T47D (cell line): ENCODE data around the gene CTNNA1.
"Not testable (repeated sequence)": the region's sequence is repeated elsewhere in the genome, so short reads cannot be mapped to it uniquely, and the experiment has no call there.

Experiments used
- DNase-seq, 2 experiments: peaks; one replicate each; pipeline versions ENCODE4 v3.0.0 to v3.0.0-alpha.2; 2011 to 2012; ENCODE audit warnings: low read depth in 1 of 2, low spot score in 1 of 2
- JUND ChIP-seq: IDR thresholded peaks from 2 replicates; pipeline ENCODE4 v1.6.1; 2012; ENCODE audit warnings: low read depth
- in situ Hi-C: cut with HindIII; loops from 2 replicates; pipeline ENCODE4 v1.10.0; 2016; ENCODE audit warnings: low sequenced_read_pairs, low pct_unique_long_range_greater_than_20kb

CTNNA1 gene

DNA sequence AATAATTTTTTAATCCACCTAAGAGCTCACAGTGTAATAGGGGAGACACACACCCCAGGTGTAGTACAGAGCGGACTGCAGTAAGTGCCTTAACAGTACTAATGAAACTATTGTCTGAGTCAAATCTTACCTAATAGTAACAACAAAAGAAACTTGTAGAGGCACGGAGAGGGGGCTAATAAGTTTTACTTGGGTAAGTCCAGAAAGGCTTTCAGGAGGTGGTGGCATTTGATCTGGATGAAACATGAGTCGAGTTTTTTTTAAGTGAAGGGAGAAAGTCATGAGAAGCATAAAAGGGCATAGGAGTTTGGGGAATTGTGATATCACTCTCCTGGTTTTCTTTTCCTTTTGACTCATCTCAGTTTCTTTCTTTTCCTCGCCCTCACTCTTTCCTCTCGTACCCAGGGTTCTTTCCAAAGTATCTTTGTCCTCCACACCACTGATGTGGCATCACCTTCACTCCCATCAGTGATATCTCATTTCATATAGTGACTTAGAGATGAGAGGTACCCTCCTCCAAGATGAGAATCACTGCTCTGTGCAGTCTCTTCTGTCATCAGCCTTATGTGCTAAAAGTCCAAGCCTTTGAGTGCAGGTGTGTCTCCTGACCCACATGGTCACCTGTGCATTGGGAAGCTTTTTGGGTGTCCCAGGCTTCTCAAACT, 2.0 kb downstream of the CTNNA1 start:
- in situ Hi-C loops: no loop called here
- TF ChIP-seq JUND: no peak
- DNase-seq: no peak

DNA sequence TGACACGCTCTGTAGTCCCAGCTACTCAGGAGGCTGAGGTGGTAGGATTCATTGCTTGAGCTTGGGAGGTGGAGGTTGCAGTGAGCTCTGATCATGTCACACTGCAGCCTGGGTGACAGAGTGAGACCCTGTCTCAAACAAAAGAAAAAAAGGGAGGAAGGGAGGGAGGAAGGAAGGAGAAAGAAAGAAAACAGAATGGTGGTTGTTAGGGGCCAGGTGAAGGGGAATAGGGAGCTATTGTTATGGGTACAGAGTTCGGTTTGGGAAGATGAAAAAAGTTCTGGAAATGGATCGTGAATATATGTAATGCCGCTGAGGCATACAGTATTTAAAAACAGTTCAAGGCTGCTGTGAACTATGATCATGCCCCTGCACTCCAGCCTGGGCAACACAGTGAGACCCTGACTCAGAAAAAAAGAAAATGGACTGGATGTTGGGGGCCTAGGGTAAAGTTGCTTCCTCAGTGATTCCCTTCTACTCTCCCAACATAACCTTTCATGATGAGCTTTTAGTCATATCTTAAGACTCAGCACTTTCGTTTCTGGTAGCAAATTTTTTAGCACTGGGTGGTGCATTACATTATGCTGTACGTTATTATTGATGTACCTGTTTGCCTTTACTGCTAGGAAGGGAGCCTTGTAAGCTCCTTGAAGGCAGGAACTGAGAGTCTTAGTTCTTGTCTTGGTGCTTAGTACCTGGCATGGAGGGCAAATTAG, 4.0 kb downstream of the CTNNA1 start:
- no peak for TF ChIP-seq JUND
- DNase-seq: no peak
- in situ Hi-C loops: no loop called here

DNA sequence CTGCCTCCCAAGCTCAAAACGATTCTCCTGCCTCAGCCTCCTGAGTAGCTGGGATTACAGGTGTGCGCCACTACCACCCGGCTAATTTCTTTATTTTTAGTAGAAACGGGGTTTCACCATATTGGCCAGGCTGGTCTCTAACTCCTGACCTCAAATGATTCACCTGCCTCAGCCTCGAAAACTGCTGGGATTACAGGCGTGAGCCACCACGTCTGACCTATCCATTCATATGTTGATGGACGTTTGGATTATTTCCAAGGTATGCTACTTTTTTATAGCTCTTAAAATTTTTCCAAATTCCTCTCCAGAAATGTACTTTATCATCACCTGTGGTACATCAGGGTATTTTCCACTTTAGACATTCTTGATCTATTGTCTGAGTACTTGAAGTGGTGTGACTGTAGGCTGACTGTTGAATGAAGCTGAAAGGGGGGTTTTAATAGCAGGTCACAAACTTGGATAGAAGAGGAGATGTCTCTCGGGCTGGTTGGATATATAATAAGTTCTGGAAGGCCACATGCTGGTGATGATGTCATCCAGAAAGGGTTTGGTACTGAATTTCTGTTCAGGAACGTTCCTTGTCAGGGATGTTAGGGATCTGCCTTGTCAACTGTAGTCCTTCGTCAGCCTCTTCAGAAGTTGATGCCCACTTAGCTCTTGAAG, 7.4 kb downstream of the CTNNA1 start:
- TF ChIP-seq JUND: no peak
- in situ Hi-C loops: no loop called here
- no peak for DNase-seq

DNA sequence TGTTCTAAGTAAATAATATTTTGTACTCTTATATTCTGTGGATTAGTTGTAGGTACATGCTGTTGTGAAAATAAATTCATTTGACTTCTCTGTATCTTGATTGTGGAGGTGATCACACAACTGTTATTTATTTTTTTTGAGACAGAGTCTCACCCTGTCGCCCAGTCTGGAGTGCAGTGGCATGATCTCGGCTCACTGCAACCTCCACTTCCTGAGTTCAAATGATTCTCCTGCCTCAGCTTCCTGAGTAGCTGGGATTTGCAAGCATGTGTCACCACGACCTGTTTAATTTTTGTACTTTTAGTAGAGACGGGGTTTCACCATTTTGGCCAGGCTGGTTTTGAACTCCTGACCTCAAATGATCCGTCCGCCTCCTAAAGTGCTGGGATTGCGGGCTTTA, 7.9 kb downstream of the CTNNA1 start:
- in situ Hi-C loops, DNase-seq: not testable (repeated sequence)

DNA sequence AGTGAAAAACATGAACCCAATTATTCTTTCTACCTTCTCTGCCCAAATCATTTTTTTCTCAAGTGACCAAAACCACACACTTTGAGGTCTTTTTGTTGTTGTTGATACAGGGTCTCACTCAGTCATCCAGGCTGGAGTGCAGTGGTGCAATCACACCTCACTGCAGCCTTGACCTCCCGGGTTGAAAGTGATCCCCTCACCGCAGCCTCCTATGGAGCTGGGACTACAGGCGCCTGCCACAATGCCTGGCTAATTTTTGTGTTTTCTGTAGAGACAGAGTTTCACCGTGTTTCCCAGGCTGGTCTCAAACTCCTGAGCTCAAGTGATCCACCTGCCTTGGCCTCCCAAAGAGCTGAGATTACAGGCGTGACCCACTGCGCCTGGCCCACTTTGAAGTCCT, 8.4 kb downstream of the CTNNA1 start:
- DNase-seq, in situ Hi-C loops: not testable (repeated sequence)

DNA sequence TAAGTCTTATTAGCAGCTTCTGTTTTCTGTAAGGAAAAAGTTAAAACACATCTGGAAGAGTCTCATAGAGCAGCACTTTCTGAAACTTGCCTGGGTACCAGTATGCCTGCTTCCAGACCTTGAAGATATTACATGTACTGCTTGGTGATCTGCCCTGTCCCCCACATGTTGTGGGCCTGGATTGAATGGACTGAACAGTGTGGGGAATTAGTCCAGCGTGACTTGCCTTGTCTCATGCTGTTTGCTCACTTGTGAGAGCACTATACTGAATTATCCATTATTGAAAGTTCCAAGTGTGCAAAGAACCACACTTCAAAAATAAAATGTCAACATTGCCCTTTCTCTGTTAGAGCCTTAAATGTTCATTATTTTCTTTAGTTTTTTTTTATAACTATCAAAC, 8.9 kb downstream of the CTNNA1 start:
- DNase-seq: no peak
- no peak for TF ChIP-seq JUND
- in situ Hi-C loops: no loop called here

DNA sequence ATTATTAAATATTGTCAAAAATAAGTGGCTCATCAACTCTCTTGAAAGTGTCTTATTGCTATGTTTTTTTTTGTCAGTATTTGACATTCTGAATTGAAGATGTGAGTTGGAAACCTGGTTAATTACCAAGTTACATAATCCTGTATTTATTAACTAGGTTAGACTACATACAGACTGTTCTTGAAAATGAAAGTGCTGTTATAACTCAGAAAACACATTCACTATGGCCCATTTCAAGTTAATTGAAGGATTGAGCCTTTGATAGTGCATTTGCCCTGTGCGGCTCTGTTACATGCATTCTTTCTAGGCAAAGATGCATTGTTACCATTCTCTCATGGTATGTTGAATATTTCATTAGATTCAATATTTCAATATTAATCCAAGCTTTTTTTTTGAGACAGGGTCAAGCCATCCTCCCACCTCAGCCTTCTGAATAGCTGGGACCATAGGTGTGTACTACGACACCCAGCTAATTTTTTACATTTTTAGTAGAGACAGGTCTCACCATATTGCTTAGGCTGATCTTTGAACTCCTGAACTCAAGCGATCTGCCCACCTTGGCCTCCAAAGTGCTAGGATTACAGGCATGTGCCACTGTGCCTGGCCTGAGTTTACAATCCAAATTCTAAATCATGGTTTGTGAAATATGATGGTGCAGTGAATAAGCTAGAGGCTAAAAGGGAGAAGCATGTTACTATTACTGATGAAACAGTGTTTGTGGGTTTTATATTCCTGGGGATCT, 10.0 kb downstream of the CTNNA1 start:
- TF ChIP-seq JUND: no peak
- no peak for DNase-seq
- in situ Hi-C loops: no loop called here

DNA sequence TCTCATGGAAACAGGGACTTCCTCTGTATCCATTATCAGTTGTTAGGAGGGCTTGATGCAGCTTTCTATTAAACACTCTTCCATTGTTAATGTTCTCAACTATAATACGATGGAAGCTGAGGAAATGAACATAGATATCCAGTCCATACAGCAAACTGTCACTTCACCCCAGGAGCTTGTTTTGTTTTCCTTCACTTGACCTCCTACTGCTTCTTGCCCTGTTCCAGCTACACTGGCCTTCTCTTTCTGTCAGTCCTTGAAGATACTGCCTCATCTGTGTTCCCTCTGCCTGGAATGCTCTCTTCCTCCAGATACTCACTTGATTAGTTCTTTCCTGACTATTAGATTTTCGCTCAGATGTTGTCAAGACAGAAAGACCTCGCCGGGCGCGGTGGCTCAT, 17.1 kb downstream of the CTNNA1 start:
- DNase-seq: no peak
- in situ Hi-C loops: no loop called here
- TF ChIP-seq JUND: no peak

DNA sequence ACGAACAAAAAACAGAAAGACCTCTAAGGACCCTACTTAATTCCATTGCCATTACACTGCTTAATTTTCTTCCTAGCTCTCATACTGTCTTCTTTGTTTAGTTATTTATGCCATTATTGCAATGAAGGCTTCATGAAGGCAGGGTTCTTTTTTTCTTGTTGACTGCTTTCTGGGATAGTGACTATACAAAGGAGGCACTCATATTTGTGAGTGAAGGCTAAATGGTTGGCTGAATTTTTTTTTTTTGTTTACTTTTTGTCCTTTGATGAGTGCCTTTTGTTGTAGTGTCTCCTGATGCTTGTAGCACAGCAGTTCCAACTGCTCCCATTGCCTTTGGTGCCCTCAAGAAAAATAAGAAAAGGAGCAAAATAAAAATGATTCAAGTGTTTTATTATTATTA, 17.8 kb downstream of the CTNNA1 start:
- in situ Hi-C loops: no loop called here
- TF ChIP-seq JUND: no peak
- no peak for DNase-seq

DNA sequence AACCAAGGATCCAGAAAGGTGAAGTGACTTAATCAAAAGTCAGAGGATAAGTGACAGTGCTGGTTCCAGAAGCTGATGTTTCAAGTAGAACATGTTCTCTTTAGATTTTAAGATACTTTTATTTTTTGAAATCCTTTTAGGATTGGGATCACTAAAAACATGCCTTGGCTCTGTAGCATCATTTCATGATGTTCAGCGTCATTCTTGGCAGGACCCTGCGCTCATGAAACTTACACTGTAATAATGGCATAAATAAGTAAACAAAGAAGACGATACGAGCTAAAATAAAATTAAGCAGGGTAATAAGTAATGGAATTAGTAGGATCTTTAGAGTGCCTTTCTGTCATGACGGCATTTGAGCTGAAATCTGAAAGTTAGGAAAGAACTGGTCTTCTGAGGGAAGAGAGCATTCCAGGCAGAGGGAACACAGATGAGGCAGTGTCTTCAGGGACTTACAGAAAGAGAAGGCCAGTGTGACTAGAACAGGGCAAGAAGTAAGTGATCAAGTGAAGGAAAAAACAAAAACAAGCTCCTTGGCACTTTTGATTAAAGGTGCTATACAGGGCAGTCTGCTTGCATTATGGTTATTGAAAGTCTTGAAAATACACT, 19.9 kb downstream of the CTNNA1 start:
- no peak for TF ChIP-seq JUND
- DNase-seq: no peak
- in situ Hi-C loops: no loop called here

DNA sequence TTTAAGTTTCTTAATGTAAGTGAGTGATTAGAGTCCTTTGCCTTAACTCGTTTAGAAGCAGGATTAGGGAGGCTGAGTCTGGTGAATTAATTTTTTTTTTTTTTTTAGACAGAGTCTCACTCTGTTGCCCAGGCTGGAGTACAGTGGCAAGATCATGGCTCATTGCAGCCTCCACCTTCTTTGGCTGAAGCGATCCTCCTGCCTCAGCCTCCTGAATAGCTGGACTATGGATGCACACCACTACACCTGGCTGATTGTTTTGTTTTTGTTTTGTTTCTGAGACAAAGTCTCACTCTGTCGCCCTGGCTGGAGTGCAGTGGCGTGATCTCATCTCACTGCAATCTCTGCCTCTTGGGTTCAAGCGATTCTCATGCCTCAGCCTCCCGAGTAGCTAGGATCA, 20.4 kb downstream of the CTNNA1 start:
- in situ Hi-C loops, DNase-seq: not testable (repeated sequence)

DNA sequence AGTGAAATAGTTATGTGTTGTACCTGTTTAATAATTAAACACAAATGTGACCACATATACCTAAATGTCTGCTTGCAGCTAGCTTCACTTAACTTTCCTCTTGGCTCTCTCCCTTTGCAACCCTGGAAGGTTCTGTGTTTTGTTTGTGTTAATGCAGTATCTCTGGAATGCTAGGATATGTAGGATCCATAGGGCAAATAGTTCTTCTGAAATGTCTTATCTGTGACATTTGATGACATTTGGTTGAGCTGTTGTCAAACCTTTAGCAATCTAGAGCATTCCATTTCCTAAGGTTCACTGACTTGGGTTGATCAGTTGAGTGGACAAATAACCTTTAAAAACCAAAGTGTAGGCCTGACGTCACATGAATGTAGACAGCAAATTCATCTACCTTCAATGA, 21.8 kb downstream of the CTNNA1 start:
- TF ChIP-seq JUND: no peak
- no peak for DNase-seq
- in situ Hi-C loops: no loop called here
